ENCODE data around the gene KCNH5. TPM values are rescaled to one million over a fixed set of nuclear protein-coding genes. Genes with fewer than 3 reads are reported as not detected.

The KCNH5 gene
- total RNA-seq, 2 donors from 2014 or later = not detected

- Histone ChIP-seq H3K27me3 (no peaks in the 10 kb centered on the region), H3K4me3 (no peak overlapping the region), H3K27ac (no peak overlapping the region), H3K36me3 (replicated peaks in 1 of 2; ENCODE audit: insufficient read depth in 1 of 2, low read depth in 2 of 2) (no peaks in the 10 kb centered on the region), H3K4me1 (no peaks in the 10 kb centered on the region), H3K9me3 (no peaks in the 10 kb centered on the region)
- 14 to 17% methylated on average over 11 of the region's 11 CpGs for WGBS, 2 donors
- TF ChIP-seq POLR2A (IDR thresholded peaks at IDR 0.05) (no peak), CTCF (IDR thresholded peaks at IDR 0.05) (no peak)
- intact Hi-C loops (cut with DNase I) = no loop called here
- DNase-seq = no peak
- no peak for ATAC-seq
Observed at GRCh38 chr14:62662811-62663455, 382.3 kb downstream of the KCNH5 start.

- ATAC-seq (no peak), DNase-seq (no peak)
- 86 to 89% methylated on average over 1 of the region's 1 CpG for WGBS, 2 donors
- no peaks in the 10 kb centered on the region for H3K27me3 ChIP-seq
- no peaks in the 10 kb centered on the region for H3K4me1 ChIP-seq
- TF ChIP-seq CTCF (IDR thresholded peaks at IDR 0.05) (no peak), POLR2A (IDR thresholded peaks at IDR 0.05) (no peak)
- H3K9me3 ChIP-seq = no peaks in the 10 kb centered on the region
- intact Hi-C loops (cut with DNase I) = no loop called here
- H3K4me3 ChIP-seq = no peak overlapping the region
- H3K36me3 ChIP-seq (replicated peaks in 1 of 2; ENCODE audit: insufficient read depth in 1 of 2, low read depth in 2 of 2) = no peaks in the 10 kb centered on the region
- no peak overlapping the region for H3K27ac ChIP-seq
Observed at GRCh38 chr14:62661818-62662217, 383.4 kb downstream of the KCNH5 start.

DNA sequence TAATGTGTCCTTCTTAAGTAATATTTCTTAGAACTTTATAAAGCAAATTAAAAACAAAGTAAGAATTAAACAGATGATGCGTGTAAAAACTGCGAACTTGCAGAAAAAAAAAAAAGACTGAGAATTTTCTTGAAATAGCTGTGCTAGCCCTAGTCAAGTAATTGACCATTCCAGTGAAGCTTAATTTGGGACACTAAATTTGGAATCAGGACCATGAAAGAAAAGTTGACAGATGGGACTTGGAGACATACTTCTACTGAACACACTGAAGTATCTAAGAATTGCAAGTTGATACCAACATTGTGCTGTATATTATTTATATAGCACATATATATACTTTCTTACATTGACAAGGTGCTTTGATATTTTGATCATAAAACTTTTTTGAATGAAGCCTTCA lies 386.6 kb downstream of the KCNH5 start:
- Histone ChIP-seq H3K36me3 (replicated peaks in 1 of 2; ENCODE audit: insufficient read depth in 1 of 2, low read depth in 2 of 2) (no peaks in the 10 kb centered on the region), H3K27me3 (no peaks in the 10 kb centered on the region), H3K4me3 (no peak overlapping the region), H3K27ac (no peak overlapping the region), H3K4me1 (no peaks in the 10 kb centered on the region), H3K9me3 (no peaks in the 10 kb centered on the region)
- intact Hi-C loops (cut with DNase I) = no loop called here
- WGBS, 2 donors = 87 to 88% methylated on average over 2 of the region's 2 CpGs
- no peak for ATAC-seq
- TF ChIP-seq POLR2A (IDR thresholded peaks at IDR 0.05) = no peak
- DNase-seq = no peak

DNA sequence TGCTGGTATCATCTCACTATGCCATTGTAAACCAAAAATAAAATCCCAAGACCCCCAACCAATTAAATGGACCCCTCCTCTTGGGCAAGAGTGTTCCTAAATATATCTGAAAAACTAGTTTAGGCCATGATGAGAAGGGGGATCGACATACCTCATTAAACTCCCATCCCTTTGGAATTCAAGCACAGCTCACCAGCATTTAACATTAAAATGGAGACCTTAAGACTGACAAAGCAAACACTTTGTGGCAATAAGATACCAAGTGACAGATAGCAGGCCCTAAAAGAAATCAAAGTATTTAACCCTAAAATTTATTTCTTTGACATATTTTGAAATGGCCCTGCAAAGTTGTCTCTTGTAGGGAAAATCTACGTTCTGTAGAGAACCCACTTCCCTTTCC lies 387.9 kb downstream of the KCNH5 start:
- no peaks in the 10 kb centered on the region for H3K27me3 ChIP-seq
- intact Hi-C loops (cut with DNase I) = no loop called here
- 51% methylated on average over 2 of the region's 2 CpGs for WGBS, 2 donors
- H3K4me3 ChIP-seq = no peak overlapping the region
- no peaks in the 10 kb centered on the region for H3K4me1 ChIP-seq
- DNase-seq = no peak
- no peaks in the 10 kb centered on the region for H3K9me3 ChIP-seq
- no peak for TF ChIP-seq CTCF (IDR thresholded peaks at IDR 0.05)
- TF ChIP-seq POLR2A (IDR thresholded peaks at IDR 0.05) = no peak
- no peak overlapping the region for H3K27ac ChIP-seq
- no peak for ATAC-seq
- no peaks in the 10 kb centered on the region for H3K36me3 ChIP-seq (replicated peaks in 1 of 2; ENCODE audit: insufficient read depth in 1 of 2, low read depth in 2 of 2)

- TF ChIP-seq CTCF (IDR thresholded peaks at IDR 0.05) (no peak), POLR2A (IDR thresholded peaks at IDR 0.05) (no peak)
- WGBS, 2 donors = 53 to 57% methylated on average over 4 of the region's 4 CpGs
- DNase-seq (no peak), ATAC-seq (no peak)
- Histone ChIP-seq H3K27me3 (no peaks in the 10 kb centered on the region), H3K9me3 (no peaks in the 10 kb centered on the region), H3K27ac (no peak overlapping the region), H3K4me1 (no peaks in the 10 kb centered on the region), H3K36me3 (replicated peaks in 1 of 2; ENCODE audit: insufficient read depth in 1 of 2, low read depth in 2 of 2) (no peaks in the 10 kb centered on the region), H3K4me3 (no peak overlapping the region)
- intact Hi-C loops (cut with DNase I) = no loop called here
Observed at GRCh38 chr14:62655166-62655565, 390.1 kb downstream of the KCNH5 start.

All from body of pancreas (tissue), 4 donors.